IPS DF 6.9 (cell line): ENCODE results near the gene ATPAF2.

Experiments
- DNase-seq: peaks from one replicate; pipeline ENCODE4 v3.0.0-alpha.2; 2013; ENCODE audit warnings: low read depth, low spot score
- H3K27ac ChIP-seq: one replicate; pipeline ENCODE4 v1.5.1; 2013; ENCODE audit warnings: low read length, control low read depth
- H3K27me3 ChIP-seq: 2 replicates; pipeline ENCODE4 v1.6.1; 2013; ENCODE audit warnings: mild to moderate bottlenecking, low read length; ENCODE audit not compliant: control insufficient read depth, insufficient read depth
- H3K36me3 ChIP-seq: 2 replicates; pipeline ENCODE4 v1.6.1; 2013; ENCODE audit warnings: low read length; ENCODE audit not compliant: control insufficient read depth, insufficient read depth
- H3K4me1 ChIP-seq: 2 replicates; pipeline ENCODE4 v1.6.1; 2013; ENCODE audit warnings: low read length; ENCODE audit not compliant: control insufficient read depth, insufficient read depth
- H3K4me3 ChIP-seq: 2 replicates; pipeline ENCODE4 v1.5.1; 2013; ENCODE audit warnings: mild to moderate bottlenecking, low read length
- H3K9me3 ChIP-seq: 2 replicates; pipeline ENCODE4 v1.6.1; 2013; ENCODE audit warnings: low read length, inconsistent platforms; ENCODE audit not compliant: control insufficient read depth, insufficient read depth
- WGBS: extraction: QIAGEN DNeasy Blood & Tissue Kit; methylation state at CpG from one replicate; pipeline ENCODE4 v1.1.7; 2013; ENCODE audit warnings: mixed read lengths, missing lambda C conversion rate; ENCODE audit not compliant: insufficient read length, insufficient coverage; 5-methylcytosine and 5-hydroxymethylcytosine counted together

The ATPAF2 gene

DNA sequence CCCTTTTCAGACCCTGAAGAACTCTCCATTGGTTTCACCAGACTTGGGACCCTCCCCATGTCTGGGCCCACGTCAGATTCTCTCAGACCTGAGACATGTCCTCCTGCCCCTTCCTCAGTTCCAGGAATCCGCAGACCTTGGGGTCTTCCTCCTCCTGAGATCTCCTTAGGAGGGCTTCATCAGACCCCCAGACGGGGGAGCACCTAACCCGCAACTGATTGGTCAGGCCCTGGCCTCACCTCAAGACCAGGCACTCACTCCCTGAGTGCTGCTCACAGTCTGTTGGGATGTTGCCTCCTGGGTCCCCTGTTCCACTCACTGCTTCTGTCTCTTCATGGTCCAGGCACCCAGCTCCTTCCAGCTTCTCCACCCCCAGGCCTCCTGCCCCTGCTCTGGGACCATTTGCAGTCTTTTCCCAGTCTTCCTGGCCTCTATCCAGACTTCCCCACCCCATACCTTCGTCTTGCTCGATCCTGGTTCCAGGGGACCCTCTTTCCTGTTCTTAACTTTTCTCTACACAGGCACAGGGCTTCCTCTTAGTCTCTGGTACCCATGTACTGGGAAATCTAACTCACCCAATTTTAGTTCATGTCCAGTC lies 1.4 kb upstream of the ATPAF2 start:
- no peak for DNase-seq
- H3K4me1 ChIP-seq: peaks cover 2% of the 10 kb centered on the region; the same call in 1 of the 2 replicates

DNA sequence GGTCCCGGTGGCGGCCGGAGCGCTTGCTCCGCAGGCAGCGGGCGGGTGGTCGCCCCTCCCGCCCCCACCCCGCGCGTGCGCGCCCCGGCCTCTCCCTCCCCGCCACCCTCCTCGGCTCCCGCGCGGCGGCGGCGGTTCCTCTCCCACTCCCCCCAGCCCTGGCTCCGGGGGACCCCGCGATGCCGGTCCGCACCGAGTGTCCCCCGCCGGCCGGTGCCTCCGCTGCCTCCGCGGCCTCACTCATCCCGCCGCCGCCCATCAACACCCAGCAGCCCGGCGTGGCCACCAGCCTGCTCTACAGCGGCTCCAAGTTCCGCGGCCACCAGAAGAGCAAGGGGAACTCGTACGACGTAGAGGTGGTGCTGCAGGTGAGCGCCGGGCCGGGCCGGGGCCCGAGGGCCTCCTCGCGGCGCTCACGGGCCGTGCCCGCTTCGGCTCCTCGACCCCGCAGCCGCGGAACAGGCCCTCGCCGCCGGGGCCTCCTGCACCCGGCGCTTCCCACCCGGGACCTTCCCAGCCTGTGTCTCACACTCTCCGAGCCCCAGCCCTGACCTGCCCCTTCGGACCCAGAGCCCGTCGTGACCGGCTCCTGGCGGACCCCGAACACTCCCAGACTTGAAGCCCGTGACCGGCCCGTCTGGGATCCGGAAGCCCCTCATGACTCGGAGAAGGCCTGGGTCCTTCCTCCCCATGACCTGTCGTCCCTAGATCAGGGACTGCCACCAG lies 730 bp upstream of the ATPAF2 start:
- peaks cover 2% of the 10 kb centered on the region; the same call in 1 of the 2 replicates for H3K4me1 ChIP-seq
- peak overlapping the region; percentile 85 for H3K4me3 ChIP-seq
- DNase-seq: no peak
- WGBS: no CpG with 5 or more reads among the region's 81 CpGs
- H3K27me3 ChIP-seq: no peaks in the 10 kb centered on the region
- no peaks in the 10 kb centered on the region; the same call in 1 of the 2 replicates for H3K36me3 ChIP-seq
- H3K27ac ChIP-seq: no peak overlapping the region
- H3K9me3 ChIP-seq: no peaks in the 10 kb centered on the region

More for the DNA sequence above, 1.4 kb upstream of the ATPAF2 start:
- H3K27ac ChIP-seq: no peak overlapping the region
- no peaks in the 10 kb centered on the region for H3K9me3 ChIP-seq
- peak overlapping the region; percentile 85; the same call in 1 of the 2 replicates for H3K4me3 ChIP-seq
- WGBS: no CpG with 5 or more reads among the region's 6 CpGs
- H3K27me3 ChIP-seq: no peaks in the 10 kb centered on the region
- no peaks in the 10 kb centered on the region; the same call in 1 of the 2 replicates for H3K36me3 ChIP-seq

DNA sequence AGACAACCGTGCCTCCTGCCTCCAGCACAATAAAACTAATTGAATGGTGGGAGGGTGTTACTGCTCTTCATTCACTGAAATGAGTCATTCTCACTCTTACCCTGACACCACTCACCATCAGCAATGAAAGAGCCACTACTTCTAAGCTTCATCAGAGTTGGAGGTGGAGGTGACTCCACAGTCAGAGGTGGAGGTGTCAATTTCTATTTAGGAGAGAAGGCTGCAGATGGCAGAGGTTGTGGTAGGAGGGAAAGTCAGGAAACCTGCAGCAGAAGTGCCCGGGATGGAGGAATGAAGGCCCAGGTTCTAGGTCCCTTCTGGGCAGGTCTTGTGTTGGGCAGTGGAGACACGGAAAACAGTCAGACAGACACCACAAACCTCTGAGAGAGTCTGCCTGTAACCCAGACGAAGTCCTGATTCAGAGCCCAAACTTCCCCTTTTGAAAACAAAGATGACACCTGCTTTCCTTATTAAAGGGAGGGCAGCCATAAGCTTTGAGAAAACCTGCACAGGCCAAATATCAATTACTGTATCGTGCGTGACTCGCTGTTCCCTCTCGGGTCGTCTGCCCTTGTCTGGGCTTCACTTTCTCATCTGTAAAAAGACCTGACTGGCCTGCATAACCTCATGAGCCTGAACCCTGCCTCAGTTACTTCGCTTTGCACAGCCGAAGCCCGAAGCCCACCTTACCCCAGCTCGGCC lies 668 bp downstream of the ATPAF2 start:
- no peak for DNase-seq
- H3K27ac ChIP-seq: no peak overlapping the region
- no peaks in the 10 kb centered on the region for H3K9me3 ChIP-seq
- H3K4me3 ChIP-seq: peak overlapping the region; percentile 79
- no peaks in the 10 kb centered on the region; the same call in 1 of the 2 replicates for H3K36me3 ChIP-seq
- no peaks in the 10 kb centered on the region for H3K27me3 ChIP-seq
- H3K4me1 ChIP-seq: peaks cover 2% of the 10 kb centered on the region; the same call in 1 of the 2 replicates
- WGBS: no CpG with 5 or more reads among the region's 13 CpGs

DNA sequence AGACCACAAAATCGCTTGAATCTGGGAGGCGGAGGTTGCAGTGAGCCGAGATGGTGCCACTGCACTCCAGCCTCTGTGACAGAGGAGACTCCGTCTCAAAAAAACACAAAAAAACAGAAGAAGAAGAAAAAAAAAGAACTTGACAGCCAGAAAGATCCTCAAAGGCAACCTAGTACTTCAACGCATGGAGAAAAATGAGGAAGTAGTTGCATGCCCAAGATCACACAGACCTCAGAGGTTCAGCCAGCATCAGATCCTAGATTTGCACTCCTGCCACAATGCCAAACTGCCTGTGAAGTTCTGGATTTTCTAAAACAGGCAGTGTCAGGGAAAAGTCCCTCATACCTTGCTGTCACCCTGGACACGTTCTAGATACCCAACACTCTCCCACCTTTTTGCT lies 1.5 kb downstream of the ATPAF2 start:
- Histone ChIP-seq H3K4me1 (peaks cover 2% of the 10 kb centered on the region; the same call in 1 of the 2 replicates), H3K4me3 (no peak overlapping the region)

GRCh38 chr17:18035704-18036103 lies 3.3 kb downstream of the ATPAF2 start:
- no peak for DNase-seq
- whole genome bisulfite sequencing: no CpG with 5 or more reads among the region's 2 CpGs
- Histone ChIP-seq H3K9me3 (no peaks in the 10 kb centered on the region), H3K27ac (no peak overlapping the region), H3K4me3 (no peak overlapping the region), H3K36me3 (no peaks in the 10 kb centered on the region; the same call in 1 of the 2 replicates), H3K4me1 (peaks cover 2% of the 10 kb centered on the region; the same call in 1 of the 2 replicates), H3K27me3 (no peaks in the 10 kb centered on the region)

More for the DNA sequence above, 1.5 kb downstream of the ATPAF2 start:
- WGBS: no CpG with 5 or more reads among the region's 6 CpGs
- Histone ChIP-seq H3K36me3 (no peaks in the 10 kb centered on the region; the same call in 1 of the 2 replicates), H3K27me3 (no peaks in the 10 kb centered on the region), H3K9me3 (no peaks in the 10 kb centered on the region), H3K27ac (no peak overlapping the region)
- no peak for DNase-seq

GRCh38 chr17:18033442-18034099 lies 5.4 kb downstream of the ATPAF2 start:
- peak; percentile 52 for DNase-seq
- Histone ChIP-seq H3K27ac (no peak overlapping the region), H3K27me3 (no peaks in the 10 kb centered on the region), H3K36me3 (no peaks in the 10 kb centered on the region), H3K4me1 (no peaks in the 10 kb centered on the region), H3K9me3 (no peaks in the 10 kb centered on the region), H3K4me3 (no peak overlapping the region)
- no CpG with 5 or more reads among the region's 5 CpGs for WGBS

DNA sequence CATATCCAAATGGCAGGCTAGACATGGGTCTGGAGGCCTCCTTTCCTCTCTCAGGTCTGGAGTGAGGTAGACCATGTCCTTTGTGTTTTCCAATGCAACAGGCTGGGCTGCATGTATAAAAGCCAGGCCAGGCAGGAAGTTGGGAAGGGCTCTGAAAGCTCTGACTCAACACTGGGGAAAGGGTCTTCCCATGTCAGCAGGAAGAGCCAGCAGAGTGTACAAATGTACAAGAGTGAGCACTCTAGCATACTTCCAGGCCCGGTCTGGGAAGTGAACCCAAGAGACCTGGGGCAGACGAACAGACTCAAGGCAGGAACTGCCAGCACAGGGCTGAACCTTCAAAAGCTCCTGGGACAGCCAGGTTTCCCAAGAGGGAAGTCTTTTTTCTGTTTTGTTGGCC lies 7.0 kb downstream of the ATPAF2 start:
- H3K27ac ChIP-seq: no peak overlapping the region
- no CpG with 5 or more reads among the region's 2 CpGs for WGBS
- H3K4me3 ChIP-seq: no peak overlapping the region
- H3K36me3 ChIP-seq: no peaks in the 10 kb centered on the region
- H3K4me1 ChIP-seq: no peaks in the 10 kb centered on the region
- H3K27me3 ChIP-seq: no peaks in the 10 kb centered on the region
- no peak for DNase-seq
- no peaks in the 10 kb centered on the region for H3K9me3 ChIP-seq

DNA sequence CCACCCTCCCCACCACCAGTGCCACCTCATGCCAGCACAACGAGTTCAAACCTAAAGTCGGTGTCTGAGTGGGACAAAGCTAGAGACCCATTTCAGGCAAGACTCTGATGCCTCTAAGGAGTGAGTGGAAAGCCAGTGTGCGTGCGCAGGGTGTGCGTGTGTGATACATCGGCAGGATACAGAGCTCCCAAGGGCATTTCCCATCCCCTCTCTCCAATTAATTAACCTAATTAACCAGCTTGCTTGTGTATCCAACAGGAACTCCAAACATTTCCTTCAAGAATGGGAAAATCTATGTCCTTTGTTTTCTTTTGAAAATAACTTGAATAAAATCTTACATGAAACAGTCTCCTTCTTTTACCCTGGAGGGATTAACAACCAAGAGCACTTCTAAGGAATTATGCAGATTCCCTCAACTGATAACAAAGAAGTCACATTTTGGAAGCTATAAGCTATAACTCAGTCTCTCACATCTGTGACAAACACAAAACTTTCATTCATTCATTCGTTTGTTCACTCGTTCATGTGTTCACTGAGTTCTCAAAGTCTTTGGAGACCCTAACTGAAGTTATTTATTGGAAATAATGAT lies 9.9 kb downstream of the ATPAF2 start:
- no peak overlapping the region for H3K27ac ChIP-seq
- H3K4me1 ChIP-seq: no peaks in the 10 kb centered on the region
- no CpG with 5 or more reads among the region's 8 CpGs for WGBS
- no peak overlapping the region for H3K4me3 ChIP-seq
- H3K9me3 ChIP-seq: no peaks in the 10 kb centered on the region
- H3K36me3 ChIP-seq: no peaks in the 10 kb centered on the region
- DNase-seq: no peak
- no peaks in the 10 kb centered on the region for H3K27me3 ChIP-seq

GRCh38 chr17:18028114-18028951 lies 10.6 kb downstream of the ATPAF2 start:
- no CpG with 5 or more reads among the region's 11 CpGs for WGBS
- Histone ChIP-seq H3K36me3 (no peaks in the 10 kb centered on the region), H3K9me3 (no peaks in the 10 kb centered on the region), H3K27me3 (no peaks in the 10 kb centered on the region), H3K27ac (no peak overlapping the region), H3K4me1 (no peaks in the 10 kb centered on the region), H3K4me3 (no peak overlapping the region)
- no peak for DNase-seq
